KBM-7 (cell line): ENCODE data around the gene ARCN1.

Experiments used
- DNase-seq: peaks from one replicate; pipeline ENCODE4 v3.0.0-alpha.2; 2015
- in situ Hi-C: fragments of 300-500 bp; cut with MboI; formaldehyde crosslinking; loops from 2 replicates; pipeline ENCODE4 v1.14.3; 2020; ENCODE audit warnings: low sequenced_read_pairs, low pct_unique_long_range_greater_than_20kb, mixed read lengths

Gene ARCN1

DNA sequence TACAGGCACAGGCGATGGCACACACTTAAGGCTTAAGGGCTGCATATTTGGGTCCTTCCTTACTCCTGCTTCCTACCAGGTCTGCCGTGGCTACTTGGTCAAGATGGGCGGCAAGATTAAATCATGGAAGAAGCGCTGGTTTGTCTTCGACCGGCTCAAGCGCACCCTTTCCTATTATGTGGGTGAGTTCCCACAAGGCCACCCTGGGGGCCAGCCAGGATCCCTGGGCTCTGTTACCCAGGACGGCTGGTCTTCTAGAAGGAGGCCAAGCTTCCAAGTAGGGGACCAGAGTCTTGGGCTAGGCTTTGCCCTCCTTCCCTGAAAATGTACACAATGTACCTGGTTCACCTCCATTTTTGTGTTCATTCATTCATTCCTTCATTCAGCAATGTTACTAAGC is 78.2 kb downstream of the ARCN1 start:
- no peak for DNase-seq

GRCh38 chr11:118651820-118652219 is 79.6 kb downstream of the ARCN1 start:
- no peak for DNase-seq
- in situ Hi-C loops: no loop called here

More for the DNA sequence above, 78.2 kb downstream of the ARCN1 start:
- in situ Hi-C loops: no loop called here
